MM.1S (cell line): ENCODE data around the gene FPGS.

Experiments
- DNase-seq: peaks from one replicate; pipeline ENCODE4 v3.0.0-alpha.2; 2015
- H2AFZ ChIP-seq: fragments of 300-600 bp; sonication (generic); 2 replicates; pipeline ENCODE4 v1.6.0; 2016; ENCODE audit warnings: antibody characterized with exemption, low read length
- H3F3A ChIP-seq: fragments of 300-600 bp; sonication (generic); 2 replicates; pipeline ENCODE4 v1.6.1; 2016; ENCODE audit warnings: mild to moderate bottlenecking, antibody characterized with exemption, low read length, moderate library complexity, mixed read lengths; ENCODE audit not compliant: insufficient read depth
- H3K27ac ChIP-seq: fragments of 300-600 bp; sonication (generic); 2 replicates; pipeline ENCODE4 v1.5.1; 2016; ENCODE audit warnings: mild to moderate bottlenecking, low read length
- H3K27me3 ChIP-seq: fragments of 300-600 bp; sonication (generic); replicated peaks from 2 replicates; pipeline ENCODE4 v1.6.0; 2016; ENCODE audit warnings: low read length; ENCODE audit not compliant: insufficient read depth
- H3K36me3 ChIP-seq: fragments of 300-600 bp; sonication (generic); replicated peaks from 2 replicates; pipeline ENCODE4 v1.6.1; 2016; ENCODE audit warnings: mild to moderate bottlenecking, low read length, mixed read lengths; ENCODE audit not compliant: insufficient read depth
- H3K4me1 ChIP-seq: fragments of 300-600 bp; sonication (generic); 2 replicates; pipeline ENCODE4 v1.6.1; 2016; ENCODE audit warnings: low read length, mixed read lengths
- H3K4me2 ChIP-seq: fragments of 300-600 bp; sonication (generic); 2 replicates; pipeline ENCODE4 v1.6.0; 2016; ENCODE audit warnings: low read depth, low read length
- H3K4me3 ChIP-seq: fragments of 300-600 bp; sonication (generic); 2 replicates; pipeline ENCODE4 v1.5.1; 2016; ENCODE audit warnings: low read length, mixed read lengths
- H3K79me2 ChIP-seq: fragments of 300-600 bp; sonication (generic); 2 replicates; pipeline ENCODE4 v1.6.1; 2016; ENCODE audit warnings: mixed run types, low read length, mixed read lengths
- H3K9ac ChIP-seq: fragments of 300-600 bp; sonication (generic); 2 replicates; pipeline ENCODE4 v1.6.1; 2016; ENCODE audit warnings: low read length, mixed read lengths
- H3K9me2 ChIP-seq: fragments of 300-600 bp; sonication (generic); replicated peaks from 2 replicates; pipeline ENCODE4 v1.6.1; 2016; ENCODE audit warnings: mild to moderate bottlenecking, low read length, mixed read lengths; ENCODE audit not compliant: insufficient read depth
- H3K9me3 ChIP-seq: fragments of 300-600 bp; sonication (generic); replicated peaks from 2 replicates; pipeline ENCODE4 v1.6.1; 2016; ENCODE audit warnings: mild to moderate bottlenecking, low read length, mixed read lengths; ENCODE audit not compliant: insufficient read depth
- H4K20me1 ChIP-seq: fragments of 300-600 bp; sonication (generic); 2 replicates; pipeline ENCODE4 v1.6.1; 2016; ENCODE audit warnings: mild to moderate bottlenecking, low read length, moderate library complexity, mixed read lengths; ENCODE audit not compliant: insufficient read depth
- EZH2 ChIP-seq: fragments of 300-600 bp; sonication (generic); optimal IDR thresholded peaks from 2 replicates; pipeline ENCODE3; 2017; ENCODE audit warnings: low read depth, mild to moderate bottlenecking, antibody characterized with exemption, low read length, mixed read lengths
- EZH2phosphoT487 ChIP-seq: fragments of 300-600 bp; sonication (generic); IDR thresholded peaks from 2 replicates; pipeline ENCODE4 v1.6.1; 2018; ENCODE audit warnings: antibody characterized with exemption, low read length
- TF ChIP-seq, protein P1 (sequence below): fragments of 300-600 bp; sonication (generic); IDR thresholded peaks from 2 replicates; pipeline ENCODE4 v1.5.1; 2016; ENCODE audit warnings: antibody characterized with exemption, low read length, mixed read lengths

Gene FPGS

DNA sequence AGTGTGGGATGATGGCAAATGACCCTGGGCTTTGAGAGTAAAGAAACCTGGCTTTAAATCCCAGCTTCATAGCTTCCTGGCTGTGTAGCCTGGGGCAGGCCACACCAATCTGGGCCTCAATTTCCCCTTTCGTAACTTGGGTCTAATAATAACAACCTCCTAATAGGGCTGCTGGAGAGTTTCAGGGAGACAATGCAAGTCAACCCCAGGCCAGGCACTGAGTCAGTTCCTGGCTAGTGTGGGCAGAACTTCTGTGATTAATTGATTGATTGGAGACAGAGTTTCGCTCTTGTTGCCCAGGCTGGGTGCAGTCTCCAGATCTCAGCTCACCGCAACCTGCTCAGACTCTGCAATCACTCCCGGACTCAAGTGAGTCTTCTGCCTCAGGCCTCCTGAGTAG, 20.9 kb upstream of the FPGS start:
- Histone ChIP-seq H3K9me2 (no peaks in the 10 kb centered on the region), H3K36me3 (no peaks in the 10 kb centered on the region; the same call in 1 of the 2 replicates), H3K4me2 (no peak overlapping the region), H3K27ac (no peak overlapping the region), H3K9ac (no peak overlapping the region), H3K4me1 (peaks cover 22% of the 10 kb centered on the region), H2AFZ (no peak overlapping the region), H3F3A (peaks cover 38% of the 10 kb centered on the region), H3K9me3 (no peaks in the 10 kb centered on the region), H4K20me1 (peaks cover 2% of the 10 kb centered on the region), H3K27me3 (no peaks in the 10 kb centered on the region), H3K4me3 (no peak overlapping the region), H3K79me2 (peaks cover 36% of the 10 kb centered on the region)
- DNase-seq = no peak
- TF ChIP-seq EZH2 (no peak), EZH2phosphoT487 (no peak)
- TF ChIP-seq, protein P1, sequence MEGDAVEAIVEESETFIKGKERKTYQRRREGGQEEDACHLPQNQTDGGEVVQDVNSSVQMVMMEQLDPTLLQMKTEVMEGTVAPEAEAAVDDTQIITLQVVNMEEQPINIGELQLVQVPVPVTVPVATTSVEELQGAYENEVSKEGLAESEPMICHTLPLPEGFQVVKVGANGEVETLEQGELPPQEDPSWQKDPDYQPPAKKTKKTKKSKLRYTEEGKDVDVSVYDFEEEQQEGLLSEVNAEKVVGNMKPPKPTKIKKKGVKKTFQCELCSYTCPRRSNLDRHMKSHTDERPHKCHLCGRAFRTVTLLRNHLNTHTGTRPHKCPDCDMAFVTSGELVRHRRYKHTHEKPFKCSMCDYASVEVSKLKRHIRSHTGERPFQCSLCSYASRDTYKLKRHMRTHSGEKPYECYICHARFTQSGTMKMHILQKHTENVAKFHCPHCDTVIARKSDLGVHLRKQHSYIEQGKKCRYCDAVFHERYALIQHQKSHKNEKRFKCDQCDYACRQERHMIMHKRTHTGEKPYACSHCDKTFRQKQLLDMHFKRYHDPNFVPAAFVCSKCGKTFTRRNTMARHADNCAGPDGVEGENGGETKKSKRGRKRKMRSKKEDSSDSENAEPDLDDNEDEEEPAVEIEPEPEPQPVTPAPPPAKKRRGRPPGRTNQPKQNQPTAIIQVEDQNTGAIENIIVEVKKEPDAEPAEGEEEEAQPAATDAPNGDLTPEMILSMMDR = no peak

DNA sequence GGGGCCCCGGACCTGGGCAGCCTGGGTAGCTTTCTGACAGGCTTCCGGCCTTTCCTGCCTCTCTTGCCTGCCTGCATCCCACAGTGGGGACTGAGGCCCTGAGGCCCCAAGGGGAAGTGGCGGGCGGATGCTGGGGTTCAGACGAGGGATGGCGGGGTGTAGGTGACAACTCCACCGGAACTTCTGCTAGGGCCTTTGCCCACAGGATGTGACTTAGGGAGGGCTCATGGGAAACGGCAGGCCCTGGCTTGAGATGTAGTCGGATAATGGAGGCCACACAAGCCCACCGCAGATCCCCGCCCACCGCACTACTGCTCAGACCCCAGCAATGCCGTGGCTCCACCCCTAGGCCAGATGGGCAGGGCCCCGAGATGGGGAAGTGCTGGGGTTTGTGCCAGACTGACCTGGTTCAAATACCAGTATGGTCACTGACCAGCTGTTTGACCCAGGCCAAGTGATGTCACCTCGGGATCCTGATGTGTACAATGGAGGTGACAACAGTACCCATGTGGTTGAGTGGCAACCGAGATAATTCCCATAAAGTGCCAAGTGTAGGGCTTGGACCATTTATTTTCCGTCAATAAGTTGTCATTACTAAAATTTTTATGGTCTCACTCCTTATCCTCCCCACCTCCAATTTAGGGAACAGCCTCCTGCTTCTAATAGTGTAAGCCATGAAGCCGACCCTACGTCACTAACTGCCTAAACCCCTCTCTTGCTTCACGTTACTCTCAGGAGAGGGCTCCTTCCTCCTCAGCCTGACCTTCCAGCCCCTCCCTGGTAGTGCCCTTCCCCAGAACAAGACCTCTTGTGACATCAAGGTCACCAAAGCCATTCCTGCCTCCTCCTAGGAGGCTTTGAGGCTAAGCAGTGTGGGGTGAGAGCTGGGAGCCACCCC, 19.3 kb upstream of the FPGS start:
- no peak for DNase-seq
- TF ChIP-seq, protein P1 = no peak
- TF ChIP-seq EZH2 = no peak
- TF ChIP-seq EZH2phosphoT487 = no peak

DNA sequence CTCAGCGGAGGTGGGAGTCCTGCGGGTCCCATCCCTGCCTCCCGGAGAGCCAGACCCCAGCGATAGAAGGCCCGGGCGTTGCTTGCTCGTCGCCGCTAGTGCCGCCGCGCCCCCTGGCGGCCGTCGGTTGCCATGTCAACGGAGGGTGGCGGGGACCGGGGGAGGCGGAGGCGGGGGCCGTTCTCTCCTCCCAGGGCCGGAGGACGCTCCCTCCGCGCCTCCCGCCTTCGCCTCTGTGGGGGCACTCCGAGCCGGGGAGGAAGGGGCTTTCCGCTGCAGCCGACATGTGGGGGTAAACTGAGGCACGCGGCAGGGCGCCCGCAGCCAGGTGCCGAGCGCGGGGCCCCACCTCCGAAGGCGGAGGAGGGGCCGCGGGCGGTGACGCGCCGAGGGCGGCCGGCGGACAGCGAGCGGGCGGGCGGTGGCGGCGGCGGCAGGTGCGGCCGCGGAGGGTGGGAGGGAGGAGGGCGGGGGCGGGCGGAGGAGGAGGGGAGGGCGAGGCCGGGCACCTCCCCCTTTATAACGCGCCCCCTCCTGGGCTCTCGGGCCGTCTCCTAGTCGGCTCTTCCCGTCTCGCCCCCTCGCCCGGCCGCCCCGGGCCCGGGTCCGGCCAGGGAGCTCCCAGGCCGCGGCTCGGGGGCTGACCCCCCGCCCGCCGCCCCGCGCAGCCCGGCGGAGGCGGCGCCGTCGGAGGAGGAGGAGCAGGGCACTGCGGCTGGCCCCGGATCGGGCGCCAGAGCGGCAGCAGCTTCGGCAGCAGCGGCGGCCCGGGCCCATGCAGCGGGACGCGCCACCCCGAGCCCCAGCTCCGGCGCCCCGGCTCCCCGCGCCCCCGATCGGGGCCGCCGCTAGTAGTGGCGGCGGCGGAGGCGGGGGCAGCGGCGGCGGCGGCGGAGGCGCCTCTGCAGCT, 17.4 kb upstream of the FPGS start:
- Histone ChIP-seq H4K20me1 (peaks cover 31% of the 10 kb centered on the region), H3K9ac (peak overlapping the region; percentile 74), H3K9me2 (no peaks in the 10 kb centered on the region), H3K4me1 (peaks cover 33% of the 10 kb centered on the region), H2AFZ (peak overlapping the region; percentile 47; the same call in 1 of the 2 replicates), H3K27ac (peak overlapping the region; percentile 65; the same call in 1 of the 2 replicates), H3K9me3 (no peaks in the 10 kb centered on the region), H3K27me3 (no peaks in the 10 kb centered on the region), H3K79me2 (peaks cover 49% of the 10 kb centered on the region), H3K4me3 (peak overlapping the region; percentile 68), H3K36me3 (peaks cover 33% of the 10 kb centered on the region), H3K4me2 (peak overlapping the region; percentile 47; the same call in 1 of the 2 replicates), H3F3A (peaks cover 28% of the 10 kb centered on the region)
- peak; percentile 84 for DNase-seq
- TF ChIP-seq, protein P1 = peak; percentile 83
- no peak for TF ChIP-seq EZH2

More for the DNA sequence above, 19.3 kb upstream of the FPGS start:
- Histone ChIP-seq H3K4me1 (peaks cover 38% of the 10 kb centered on the region), H3F3A (peaks cover 39% of the 10 kb centered on the region), H3K27me3 (no peaks in the 10 kb centered on the region), H4K20me1 (peaks cover 18% of the 10 kb centered on the region), H3K9me2 (no peaks in the 10 kb centered on the region), H3K9ac (no peak overlapping the region), H3K9me3 (no peaks in the 10 kb centered on the region), H3K79me2 (peaks cover 36% of the 10 kb centered on the region), H2AFZ (no peak overlapping the region), H3K36me3 (peaks cover 15% of the 10 kb centered on the region), H3K27ac (no peak overlapping the region), H3K4me2 (no peak overlapping the region), H3K4me3 (no peak overlapping the region)
